ENCODE measurements around the gene PAPSS2.

PAPSS2 gene

DNA sequence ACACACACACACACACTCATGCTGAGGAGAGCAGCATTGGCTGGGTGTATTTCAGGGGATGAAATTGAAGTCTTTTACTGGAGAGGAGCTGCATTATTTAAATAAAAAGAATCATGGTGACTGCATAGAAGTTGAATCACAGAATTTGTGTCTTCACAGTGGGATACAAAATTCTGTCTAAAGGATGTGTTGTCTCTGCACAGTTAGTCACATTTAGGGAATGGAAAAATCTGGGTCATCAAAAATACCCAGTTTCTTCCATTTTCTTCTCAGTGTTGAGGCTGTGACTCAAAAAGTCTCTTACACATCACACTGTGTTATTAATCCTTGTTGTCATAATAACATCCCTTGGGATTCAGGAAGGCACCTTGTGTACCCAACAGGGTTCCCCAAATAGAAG, 10.9 kb downstream of the PAPSS2 start:
- TF ChIP-seq CTCF (IDR thresholded peaks at IDR 0.05), result no peak
- no peak for DNase-seq (ENCODE audit: low spot score)
- Histone ChIP-seq H3K4me3 (no peak overlapping the region), H3K27ac (no peak overlapping the region)

GRCh38 chr10:87671139-87671815, 11.6 kb downstream of the PAPSS2 start:
- H3K27ac ChIP-seq, result no peak overlapping the region
- no peak for TF ChIP-seq CTCF (IDR thresholded peaks at IDR 0.05)
- no peak for DNase-seq (ENCODE audit: low spot score)
- no peak overlapping the region for H3K4me3 ChIP-seq

DNA sequence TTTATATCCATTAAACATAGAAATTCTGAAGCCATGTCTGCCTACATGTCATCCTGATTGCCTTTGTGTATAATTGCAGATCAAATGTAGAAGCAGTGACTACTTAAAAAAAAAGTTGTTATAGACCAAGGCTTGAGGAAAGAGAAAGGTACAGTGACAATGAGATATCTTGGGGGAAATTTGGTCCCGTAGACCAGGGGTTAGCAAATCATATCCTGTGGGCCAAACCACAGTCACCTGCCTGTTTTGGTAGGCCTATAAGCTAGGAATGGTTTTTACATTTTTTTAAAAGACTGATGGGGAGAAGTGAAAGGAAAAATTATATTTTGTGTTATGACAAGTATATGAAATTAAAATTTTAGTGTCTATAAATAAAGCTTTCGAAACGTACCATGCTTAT, 12.9 kb downstream of the PAPSS2 start:
- no peak for DNase-seq (ENCODE audit: low spot score)
- no peak for TF ChIP-seq CTCF (IDR thresholded peaks at IDR 0.05)
- no peak overlapping the region for H3K27ac ChIP-seq
- no peak overlapping the region for H3K4me3 ChIP-seq

- H3K4me3 ChIP-seq, result no peak overlapping the region
- TF ChIP-seq CTCF (IDR thresholded peaks at IDR 0.05), result no peak
Observed at GRCh38 chr10:87674943-87675342, 15.3 kb downstream of the PAPSS2 start.

GRCh38 chr10:87675396-87676376, 16.0 kb downstream of the PAPSS2 start:
- TF ChIP-seq CTCF (IDR thresholded peaks at IDR 0.05), result no peak
- no peak overlapping the region for H3K27ac ChIP-seq
- no peak overlapping the region for H3K4me3 ChIP-seq
- no peak for DNase-seq (ENCODE audit: low spot score)

More at GRCh38 chr10:87674943-87675342, 15.3 kb downstream of the PAPSS2 start:
- no peak overlapping the region for H3K27ac ChIP-seq
- no peak for DNase-seq (ENCODE audit: low spot score)

- Histone ChIP-seq H3K4me3 (no peak overlapping the region), H3K27ac (no peak overlapping the region)
- TF ChIP-seq CTCF (IDR thresholded peaks at IDR 0.05), result no peak
- DNase-seq (ENCODE audit: low spot score), result no peak
Observed at GRCh38 chr10:87677595-87677994, 17.9 kb downstream of the PAPSS2 start.
